ENCODE data around the gene WDFY1. TPM values are rescaled to one million over a fixed set of nuclear protein-coding genes. Genes with fewer than 3 reads are reported as not detected.

The WDFY1 gene
- total and polyA plus RNA-seq, 11 donors: 5.6 to 30.5 (median 14.2) TPM

DNA sequence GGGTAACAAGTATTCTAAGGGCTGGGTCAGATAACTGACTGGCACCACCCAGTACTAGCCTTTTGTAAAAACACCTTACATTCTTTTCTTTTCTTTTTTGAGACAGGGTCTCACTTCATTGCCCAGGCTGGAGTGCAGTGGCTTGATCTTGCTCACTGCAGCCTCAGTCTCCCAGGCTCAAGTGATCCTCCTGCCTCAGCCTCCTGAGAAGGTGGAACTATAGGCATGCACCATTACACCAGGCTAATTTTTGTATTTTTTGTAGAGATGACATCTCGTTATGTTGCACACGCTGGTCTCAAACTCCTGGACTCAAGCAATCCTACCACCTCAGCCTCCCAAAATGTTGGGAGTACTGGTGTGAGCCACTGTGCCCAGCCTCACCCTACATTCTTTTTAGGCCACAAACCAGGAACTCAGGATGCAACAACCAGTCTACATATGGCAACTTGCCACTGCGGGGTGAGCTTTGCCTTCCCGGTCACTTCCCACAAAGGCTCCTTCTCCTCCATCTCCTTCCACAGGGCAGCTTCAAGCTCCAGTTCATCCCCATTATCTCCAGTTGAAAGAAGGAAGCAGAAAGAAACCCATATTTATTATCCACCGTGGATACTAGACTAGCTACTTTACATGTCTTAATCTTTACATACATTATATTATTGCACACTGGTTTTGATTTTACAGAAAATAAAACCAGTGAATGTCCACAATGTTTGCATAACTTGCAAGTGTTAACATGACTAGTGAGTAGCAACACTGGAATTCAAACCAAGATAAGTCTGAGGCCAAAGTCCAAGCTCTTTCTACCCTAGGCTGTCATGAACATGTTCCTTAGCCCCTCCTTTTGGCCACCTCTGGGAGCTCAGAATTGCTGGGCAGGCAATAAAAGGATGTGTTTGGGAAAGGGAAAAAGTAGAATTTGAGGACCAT lies 84.1 kb downstream of the WDFY1 start:
- H3K36me3 ChIP-seq: peaks cover 0 to 8% (median 0%) of the 10 kb centered on the region in 9 donors
- intact Hi-C loops (cut with DNase I): no loop called here
- H3K4me1 ChIP-seq: peaks cover 0 to 7% (median 0%) of the 10 kb centered on the region in 12 donors
- no peak overlapping the region for H3K27ac ChIP-seq
- DNase-seq (no peak), ATAC-seq (no peak)
- WGBS, 4 donors: 79 to 84% (median 82%) methylated on average over 5 of the region's 5 CpGs
- no peak overlapping the region for H3K4me3 ChIP-seq
- H3K27me3 ChIP-seq: no peaks in the 10 kb centered on the region
- H3K9me3 ChIP-seq: no peaks in the 10 kb centered on the region
- TF ChIP-seq POLR2A (IDR thresholded peaks at IDR 0.05) (no peak), CTCF (IDR thresholded peaks at IDR 0.05) (no peak)

DNA sequence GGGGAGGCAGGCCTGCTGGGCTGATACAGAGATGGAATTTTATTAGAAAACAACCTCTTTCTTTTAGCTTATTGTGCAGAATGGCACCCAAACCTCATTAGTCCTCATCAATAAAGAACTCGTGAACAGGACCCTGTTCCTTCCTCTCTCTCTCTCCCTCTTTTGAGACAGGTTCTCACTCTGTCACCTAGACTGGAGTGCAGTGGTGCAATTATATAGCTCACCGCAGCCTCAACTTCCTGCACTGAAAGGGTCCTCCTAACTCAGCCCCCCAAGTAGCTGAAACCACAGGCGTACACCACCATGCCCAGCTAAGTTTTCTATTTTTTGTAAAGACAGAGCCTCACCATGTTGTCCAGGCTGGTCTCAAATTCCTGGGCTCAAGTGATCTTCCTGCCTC lies 86.1 kb downstream of the WDFY1 start:
- WGBS, 4 donors: 86 to 95% (median 93%) methylated on average over 3 of the region's 3 CpGs
- peaks cover 0 to 22% (median 0%) of the 10 kb centered on the region in 9 donors for H3K36me3 ChIP-seq
- H3K9me3 ChIP-seq: no peaks in the 10 kb centered on the region
- no peak overlapping the region for H3K27ac ChIP-seq
- no peak for ATAC-seq
- intact Hi-C loops (cut with DNase I): no loop called here
- H3K4me3 ChIP-seq: no peak overlapping the region
- no peak for DNase-seq
- TF ChIP-seq POLR2A (IDR thresholded peaks at IDR 0.05) (no peak), CTCF (IDR thresholded peaks at IDR 0.05) (no peak)
- H3K27me3 ChIP-seq: no peaks in the 10 kb centered on the region
- H3K4me1 ChIP-seq: no peaks in the 10 kb centered on the region

- H3K27me3 ChIP-seq: no peaks in the 10 kb centered on the region
- TF ChIP-seq CTCF (IDR thresholded peaks at IDR 0.05) (no peak), POLR2A (IDR thresholded peaks at IDR 0.05) (no peak)
- H3K4me1 ChIP-seq: no peaks in the 10 kb centered on the region
- no peaks in the 10 kb centered on the region for H3K9me3 ChIP-seq
- peaks cover 0 to 38% (median 0%) of the 10 kb centered on the region in 9 donors for H3K36me3 ChIP-seq
- H3K4me3 ChIP-seq: no peak overlapping the region
- DNase-seq: no peak
- WGBS, 4 donors: 81 to 86% (median 83%) methylated on average over 5 of the region's 5 CpGs
- intact Hi-C loops (cut with DNase I): no loop called here
- ATAC-seq: no peak
- H3K27ac ChIP-seq: no peak overlapping the region
Observed at GRCh38 chr2:223856584-223856983, 88.6 kb downstream of the WDFY1 start.

GRCh38 chr2:223856021-223856420 lies 89.1 kb downstream of the WDFY1 start:
- intact Hi-C loops (cut with DNase I): no loop called here
- ATAC-seq: no peak
- peaks cover 0 to 39% (median 0%) of the 10 kb centered on the region in 9 donors for H3K36me3 ChIP-seq
- H3K4me1 ChIP-seq: no peaks in the 10 kb centered on the region
- H3K9me3 ChIP-seq: no peaks in the 10 kb centered on the region
- no peak for DNase-seq
- H3K27ac ChIP-seq: no peak overlapping the region
- H3K4me3 ChIP-seq: no peak overlapping the region
- no peaks in the 10 kb centered on the region for H3K27me3 ChIP-seq
- TF ChIP-seq CTCF (IDR thresholded peaks at IDR 0.05) (no peak), POLR2A (IDR thresholded peaks at IDR 0.05) (no peak)
- 65 to 75% (median 73%) methylated on average over 2 of the region's 2 CpGs for WGBS, 4 donors

Data from heart left ventricle (tissue), 16 donors.